Right hindlimb (tissue), 1 donor: ENCODE data around the gene PTGR2.
"Not testable (repeated sequence)": the region's sequence is repeated elsewhere in the genome, so short reads cannot be mapped to it uniquely, and the experiment has no call there.

ENCODE experiments used
- DNase-seq: peaks from one replicate; pipeline ENCODE4 v3.0.0-alpha.2; 2018

PTGR2 gene

DNA sequence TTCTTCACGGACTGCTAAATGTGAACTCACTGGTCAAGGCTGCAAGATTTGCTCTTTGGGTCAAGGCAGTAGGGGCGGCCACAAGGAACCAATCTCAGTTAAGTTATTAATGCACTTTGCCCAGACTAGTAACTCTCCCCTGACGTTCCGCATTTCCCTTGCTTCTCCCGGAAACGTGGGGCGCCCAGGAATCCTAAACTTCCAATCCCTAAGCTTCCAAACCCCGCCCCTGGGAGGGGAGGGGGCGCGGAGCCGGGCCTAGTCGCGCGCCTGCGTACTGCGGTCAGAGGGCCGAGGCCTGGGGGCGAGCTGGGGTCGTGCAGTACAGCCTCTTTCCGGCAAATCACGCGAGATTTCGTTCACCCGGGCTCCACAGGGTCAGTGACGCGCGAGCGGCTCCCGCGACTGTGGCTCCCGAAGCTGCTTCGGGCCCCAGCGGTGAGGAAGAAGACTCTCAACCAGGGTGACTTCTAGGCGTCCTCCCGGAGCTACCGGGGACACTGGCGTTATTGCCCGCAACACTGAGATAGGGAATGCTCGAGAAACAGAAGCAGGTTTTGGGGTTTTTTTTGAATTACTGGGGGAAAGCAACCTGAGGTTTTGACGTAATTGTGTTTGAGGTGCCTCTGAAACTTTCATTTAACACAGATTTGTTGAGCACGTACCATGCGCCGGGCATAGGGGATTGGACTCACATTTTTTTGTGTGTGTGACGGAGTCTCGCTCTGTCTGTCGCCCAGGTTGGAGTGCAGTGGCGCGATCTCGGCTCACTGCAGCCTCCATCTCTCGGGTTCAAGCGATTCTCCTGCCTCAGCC, at the start of gene PTGR2:
Gene PTGR2 (plus strand): TSS at position 265 of the 816 bp plus-strand sequence. CDS start 7,032 bp downstream, outside the sequence.
- DNase-seq: peak; percentile 99

- DNase-seq: no peak
Observed at GRCh38 chr14:73802431-73803188, 49.0 kb upstream of the PTGR2 start.

- DNase-seq: no peak
Observed at GRCh38 chr14:73804636-73805035, 47.0 kb upstream of the PTGR2 start.

GRCh38 chr14:73807457-73807856, 44.2 kb upstream of the PTGR2 start:
- no peak for DNase-seq

GRCh38 chr14:73809391-73809790, 42.2 kb upstream of the PTGR2 start:
- peak; percentile 85 for DNase-seq

DNA sequence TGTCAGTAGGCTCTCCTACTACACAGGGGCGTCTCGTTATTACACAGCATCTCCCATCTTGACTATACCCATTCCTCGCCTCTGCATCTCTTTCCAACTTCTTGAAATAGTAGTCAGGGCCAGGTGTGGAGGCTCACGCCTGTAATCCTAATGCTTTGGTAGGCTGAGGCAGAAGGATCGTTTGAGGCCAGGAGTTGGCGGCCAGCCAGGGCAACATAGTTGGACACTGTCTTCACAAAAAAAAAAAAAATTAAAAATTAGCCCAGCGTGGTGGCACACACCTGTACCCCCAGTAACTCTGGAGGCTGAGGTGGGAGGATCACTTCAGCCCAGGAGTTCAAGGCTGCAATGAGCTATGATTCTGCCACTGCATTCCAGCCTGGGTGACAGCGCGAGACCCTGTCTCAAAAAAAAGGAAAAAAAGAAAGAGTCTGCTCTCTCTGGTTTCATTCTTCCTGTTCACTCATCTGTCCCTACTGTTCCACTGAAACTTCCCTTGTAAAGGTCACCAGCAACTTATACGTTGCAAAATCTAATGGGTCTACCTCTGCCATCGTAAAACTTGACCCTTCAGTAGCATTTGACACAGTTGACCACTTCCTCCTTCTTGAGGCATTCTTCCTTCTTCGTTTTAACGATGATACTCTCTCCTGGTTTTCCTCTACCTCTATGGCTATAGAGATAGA, 41.0 kb upstream of the PTGR2 start:
- no peak for DNase-seq

- DNase-seq: no peak
Observed at GRCh38 chr14:73811164-73811503, 40.5 kb upstream of the PTGR2 start.

- DNase-seq: no peak
Observed at GRCh38 chr14:73814153-73814552, 37.5 kb upstream of the PTGR2 start.

DNA sequence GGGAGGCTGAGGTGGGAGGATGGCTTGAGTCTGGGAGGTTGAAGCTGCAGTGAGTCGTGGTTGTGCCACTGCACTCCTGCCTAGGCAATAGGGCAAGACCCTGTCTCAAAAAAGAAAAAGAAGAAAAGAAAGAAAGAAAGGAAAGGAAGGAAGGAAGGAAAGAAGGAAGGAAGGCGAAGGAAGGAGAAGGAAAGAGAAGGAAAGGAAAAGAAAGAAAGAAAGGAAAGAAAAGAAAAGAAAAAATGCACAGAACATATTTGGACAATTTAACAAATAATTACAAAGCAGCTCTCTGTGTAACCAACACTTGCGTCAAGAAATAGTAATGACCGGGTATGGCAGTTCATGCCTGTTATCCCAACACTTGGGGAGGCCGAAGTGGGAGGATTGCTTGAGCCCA, 35.8 kb upstream of the PTGR2 start:
- DNase-seq: no peak

- no peak for DNase-seq
Observed at GRCh38 chr14:73816393-73816816, 35.2 kb upstream of the PTGR2 start.

DNA sequence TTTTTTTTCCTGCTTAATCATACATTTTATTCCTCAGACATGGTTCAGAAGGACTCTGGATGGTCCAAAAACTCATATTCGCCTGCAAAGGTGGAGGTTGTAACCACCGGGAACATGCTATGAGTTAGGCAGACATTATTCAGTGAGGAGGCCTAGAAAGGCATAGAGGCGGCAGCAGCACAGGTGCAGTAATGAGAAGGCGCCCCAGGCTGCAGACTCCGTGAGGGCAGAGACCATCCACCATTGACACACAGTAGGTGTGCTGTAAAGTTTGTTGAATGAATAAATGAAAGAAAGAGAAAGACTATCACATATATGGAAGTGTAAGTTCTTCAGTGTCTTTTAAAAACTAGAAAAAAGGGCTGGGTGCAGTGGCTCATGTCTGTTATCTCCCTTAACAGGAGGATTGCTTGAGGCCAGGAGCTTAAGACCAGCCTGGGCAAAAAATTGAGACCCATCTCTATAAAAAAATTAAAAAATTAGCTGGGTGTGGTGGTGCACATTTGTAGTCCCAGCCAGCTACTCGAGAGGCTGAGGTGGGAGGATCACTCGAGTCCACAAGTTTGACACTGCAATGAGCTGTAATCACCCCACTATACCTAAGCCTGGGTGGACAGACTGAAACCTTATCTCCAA, 34.5 kb upstream of the PTGR2 start:
- no peak for DNase-seq

GRCh38 chr14:73818821-73819220, 32.8 kb upstream of the PTGR2 start:
- DNase-seq: no peak

DNA sequence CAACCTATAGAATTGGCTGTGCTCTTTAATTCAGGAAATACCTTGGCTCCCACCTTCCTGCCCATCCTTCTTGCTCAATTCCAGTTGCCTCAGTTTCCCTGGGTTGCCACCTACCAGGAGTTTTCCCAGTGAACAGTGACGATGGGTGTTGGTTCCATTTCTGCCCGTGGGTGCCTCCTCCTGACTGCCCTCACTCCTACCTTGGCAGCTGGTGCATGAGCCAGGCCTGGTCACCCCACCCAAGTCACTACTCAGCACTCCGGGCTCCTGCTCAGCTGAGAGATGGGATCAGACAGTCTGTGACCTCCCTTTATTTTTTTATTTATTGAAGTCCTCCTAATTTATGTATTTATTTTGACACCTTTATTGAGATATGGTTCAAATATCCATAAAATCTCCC, 31.0 kb upstream of the PTGR2 start:
- DNase-seq: no peak

GRCh38 chr14:73823339-73823885, 28.2 kb upstream of the PTGR2 start:
- DNase-seq: no peak

GRCh38 chr14:73824127-73824526, 27.5 kb upstream of the PTGR2 start:
- DNase-seq: no peak

GRCh38 chr14:73824536-73824935, 27.1 kb upstream of the PTGR2 start:
- no peak for DNase-seq

DNA sequence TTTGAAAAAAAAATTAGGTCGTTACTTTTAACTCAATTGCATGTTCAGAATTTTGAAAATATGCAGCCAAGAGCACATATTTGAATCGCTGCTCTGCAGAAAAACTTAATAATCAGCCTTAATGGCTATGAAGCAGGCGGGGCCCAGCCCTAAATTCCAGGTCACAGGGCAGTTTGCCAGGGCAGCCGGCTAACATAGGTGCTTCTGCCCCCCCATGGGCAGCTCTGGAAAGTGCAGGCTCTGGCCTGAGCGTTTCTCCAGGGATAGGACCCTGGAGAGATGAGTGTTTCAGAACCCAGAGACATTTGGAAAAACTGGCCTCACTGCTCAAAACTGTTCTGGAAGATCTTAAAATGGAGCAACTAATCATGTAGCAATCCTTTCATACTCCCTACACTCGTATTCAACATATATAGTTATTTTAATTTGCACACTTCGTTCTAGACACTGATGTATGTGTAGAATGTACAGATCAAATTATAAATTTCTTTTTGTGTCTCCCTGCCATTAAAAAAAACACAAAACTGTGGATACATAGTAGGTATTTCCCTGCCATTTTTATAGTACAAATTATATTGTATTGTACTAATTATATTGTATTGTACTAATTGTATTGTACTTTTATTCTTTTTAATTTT, 26.0 kb upstream of the PTGR2 start:
- peak; percentile 90 for DNase-seq

DNA sequence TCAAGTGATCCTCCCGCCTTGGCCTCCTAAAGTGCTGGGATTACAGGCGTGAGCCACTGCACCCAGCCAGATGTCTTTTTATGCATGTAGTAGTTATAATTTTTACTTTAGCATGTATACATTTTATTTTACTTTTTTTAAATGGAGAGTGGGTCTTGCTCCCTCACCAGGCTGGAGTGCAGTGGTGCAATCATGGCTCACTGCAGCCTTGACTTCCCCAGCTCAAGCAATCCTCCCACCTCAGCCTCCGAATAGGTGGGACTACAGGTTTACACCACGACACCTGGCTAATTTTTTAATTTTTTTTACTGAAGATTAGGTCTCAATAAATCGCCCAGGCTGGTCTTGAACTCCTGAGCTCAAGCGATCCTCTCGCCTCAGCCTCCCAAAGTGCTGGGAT, 24.4 kb upstream of the PTGR2 start:
- not testable (repeated sequence) for DNase-seq

DNA sequence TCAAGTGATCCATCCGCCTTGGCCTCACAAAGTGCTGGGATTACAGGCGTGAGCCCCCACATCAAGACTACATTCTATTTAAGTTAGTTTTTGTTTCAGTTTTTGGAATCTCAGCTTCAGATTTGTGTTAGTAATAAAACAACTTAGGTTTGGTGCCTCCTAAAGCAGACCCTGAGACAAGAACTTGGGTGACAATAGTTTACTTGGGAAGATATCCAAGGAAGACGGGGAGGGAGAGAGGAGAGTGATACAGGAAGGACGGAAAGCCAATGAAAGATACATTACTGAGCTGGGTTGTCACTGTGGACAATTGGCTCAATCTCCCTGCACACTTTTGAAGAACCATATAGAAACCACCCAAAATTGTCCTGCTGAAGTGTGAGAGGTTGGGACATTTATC, 22.6 kb upstream of the PTGR2 start:
- no peak for DNase-seq

GRCh38 chr14:73829526-73830431, 21.9 kb upstream of the PTGR2 start:
- no peak for DNase-seq

- DNase-seq: no peak
Observed at GRCh38 chr14:73833034-73833433, 18.6 kb upstream of the PTGR2 start.
